RCC 7860 (cell line): ENCODE data around the gene MBP.

ENCODE experiments used
- DNase-seq: peaks from one replicate; pipeline ENCODE4 v3.0.0-alpha.2; 2015; ENCODE audit warnings: low spot score
- FAIRE-seq: peaks from 2 replicates; lab custom pipeline; 2012; peaks lifted over from hg19 to GRCh38; lab: Jason Lieb, UNC

Gene MBP

DNA sequence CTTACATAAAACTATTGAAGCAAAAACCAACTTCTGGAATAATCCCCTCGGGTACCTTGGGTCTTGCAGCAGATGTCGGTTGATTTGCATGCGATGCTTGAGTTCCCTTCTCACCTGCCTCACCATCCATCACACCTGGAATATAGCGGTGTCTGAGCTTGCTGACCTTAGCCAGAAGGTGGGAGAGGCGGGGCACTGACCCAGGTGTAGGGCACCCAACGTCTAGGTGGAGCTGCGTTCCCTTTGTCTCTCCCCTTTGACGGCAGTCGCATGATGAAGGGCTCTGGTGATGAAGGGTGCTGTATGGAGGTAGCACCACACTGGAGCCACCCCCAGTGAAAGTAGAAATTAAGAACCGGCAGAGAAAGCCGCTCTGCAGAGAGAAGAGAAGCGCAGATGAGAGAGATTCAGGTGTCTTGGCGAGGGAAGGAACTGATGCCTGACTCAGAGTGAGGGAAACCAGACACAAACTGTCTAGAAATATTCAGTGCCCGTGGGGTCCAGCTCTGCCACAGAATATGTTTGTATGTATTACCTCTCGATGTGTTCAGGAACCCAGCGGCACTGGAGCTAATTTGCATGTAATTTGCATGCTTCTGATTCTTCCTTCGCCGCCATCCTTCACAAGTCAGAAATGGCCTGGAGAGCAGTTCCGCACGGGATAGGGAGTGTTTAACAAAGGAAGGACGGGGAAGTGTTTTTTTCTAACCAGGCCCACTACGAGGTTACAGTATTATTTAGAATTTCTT lies 19.4 kb upstream of the MBP start:
- DNase-seq, result no peak
- FAIRE-seq, result no peak

- FAIRE-seq (no peak), DNase-seq (no peak)
These were observed 18.6 kb upstream of the MBP start for GRCh38 chr18:77151033-77151771.

DNA sequence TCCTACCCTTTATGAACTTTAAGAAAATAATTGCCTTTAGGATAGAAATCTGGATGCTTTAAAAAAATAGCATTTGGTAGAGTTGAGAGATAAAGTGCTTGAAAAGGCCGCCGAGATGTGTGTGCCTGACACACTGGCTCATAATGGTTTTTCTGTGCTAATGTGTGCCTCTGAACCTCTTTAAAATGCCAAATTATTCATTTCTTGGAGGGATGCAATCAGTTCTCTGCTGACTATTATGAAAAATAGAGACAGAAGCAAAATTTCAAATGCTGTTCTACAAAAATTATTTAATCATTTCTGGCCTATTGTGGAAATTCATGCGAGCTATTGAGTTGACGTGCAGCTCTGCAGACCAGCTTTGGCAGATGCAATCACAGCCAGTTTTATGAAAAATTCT lies 18.0 kb upstream of the MBP start:
- DNase-seq (no peak), FAIRE-seq (no peak)

- FAIRE-seq (no peak), DNase-seq (no peak)
These were observed 15.7 kb upstream of the MBP start for GRCh38 chr18:77148289-77148688.

DNA sequence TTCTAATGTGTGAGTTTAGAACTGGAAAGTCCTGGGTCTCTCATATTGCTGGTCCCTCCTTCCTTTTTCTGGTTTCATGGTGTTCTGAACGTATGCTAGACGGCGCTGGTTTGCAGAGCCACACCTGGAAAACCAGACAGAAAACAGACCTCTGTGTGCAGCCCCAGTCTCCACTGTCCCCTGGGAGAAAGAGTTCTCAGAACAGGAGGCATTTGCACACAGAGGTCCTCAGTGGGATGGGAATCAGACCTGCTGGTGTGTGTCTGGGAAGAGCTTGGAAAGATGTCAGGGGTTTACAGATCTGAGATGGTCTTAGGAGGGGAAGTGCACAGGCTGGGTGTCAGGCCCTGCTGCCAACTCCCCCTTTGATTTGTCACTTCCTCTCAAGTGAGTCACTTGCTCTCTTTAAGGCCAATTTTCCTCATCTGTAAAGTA lies 14.9 kb upstream of the MBP start:
- FAIRE-seq (no peak), DNase-seq (no peak)

DNA sequence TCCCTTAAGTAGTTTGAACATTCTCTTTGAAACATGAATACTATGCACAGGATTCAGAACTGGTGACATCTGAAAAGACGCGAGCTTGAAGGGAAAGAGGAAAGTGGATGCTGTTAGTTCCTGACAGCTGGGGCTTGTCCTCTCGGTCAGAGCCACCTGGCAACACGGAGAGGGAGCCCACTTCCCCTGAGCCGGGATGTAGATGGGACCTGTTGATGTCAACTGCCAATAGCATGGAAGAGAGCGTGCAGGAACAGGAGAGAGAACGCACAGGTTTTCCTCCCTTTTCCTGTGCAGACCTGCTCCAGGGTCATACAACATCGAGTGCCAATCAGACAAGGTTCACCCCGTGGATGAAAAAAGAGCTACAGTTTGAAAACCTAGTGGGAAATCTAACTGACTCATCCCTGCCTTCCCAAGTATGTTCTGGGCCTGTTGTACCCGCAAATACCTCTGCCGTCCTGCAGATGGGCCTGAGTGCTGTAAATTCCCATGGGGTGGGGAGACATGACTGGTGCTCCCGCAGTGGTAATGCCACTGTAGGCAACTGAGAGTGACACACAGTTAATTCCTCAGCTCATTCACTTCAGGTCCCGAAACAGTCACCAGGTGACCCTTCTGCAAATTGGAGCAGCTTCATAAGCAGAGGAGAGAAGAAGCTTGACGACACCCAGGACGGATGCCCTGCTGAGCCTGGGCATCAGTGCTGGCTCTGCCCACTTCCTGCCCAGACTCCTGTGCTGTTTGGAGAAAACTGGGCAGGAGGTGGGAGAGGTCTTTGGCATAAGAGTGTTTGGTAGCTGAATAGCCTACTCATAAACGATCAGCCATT lies 13.9 kb upstream of the MBP start:
- no peak for FAIRE-seq
- no peak for DNase-seq

- DNase-seq (no peak), FAIRE-seq (no peak)
These were observed 12.8 kb upstream of the MBP start for GRCh38 chr18:77145364-77145901.

DNA sequence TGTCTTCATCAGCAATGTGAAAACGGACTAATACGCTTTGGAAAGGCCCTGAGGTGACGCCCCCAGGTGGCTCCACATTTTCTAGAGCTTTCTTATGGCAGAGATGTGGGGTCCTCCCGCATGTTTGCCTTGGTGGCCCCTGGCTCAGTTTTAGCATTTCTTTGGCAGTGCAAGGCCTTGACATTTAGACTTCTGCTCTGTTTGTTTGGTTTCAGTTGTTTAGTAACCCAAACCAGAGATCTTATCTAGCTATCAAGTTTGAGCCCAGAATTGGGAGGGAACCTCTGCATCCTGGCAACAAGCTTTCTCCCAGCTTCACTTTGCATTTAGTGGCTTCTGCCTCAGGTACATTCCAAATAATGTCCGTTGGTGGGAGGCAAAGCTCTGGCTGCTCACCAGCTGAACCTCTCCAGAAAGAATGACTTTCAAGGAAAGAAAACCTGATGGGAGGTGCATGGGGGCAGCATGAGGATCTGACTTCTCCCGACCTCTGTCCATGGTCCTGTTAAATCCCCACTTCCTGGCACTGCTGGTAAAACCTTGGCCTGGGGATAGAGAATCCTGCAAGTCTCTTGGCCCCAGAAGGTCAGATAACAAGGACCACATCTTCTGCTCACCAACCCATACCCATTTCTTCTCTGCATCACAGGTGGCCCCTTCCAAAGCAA lies 12.0 kb upstream of the MBP start:
- DNase-seq (no peak), FAIRE-seq (no peak)

GRCh38 chr18:77144046-77144445 lies 11.5 kb upstream of the MBP start:
- no peak for FAIRE-seq
- DNase-seq, result no peak

- FAIRE-seq, result no peak
- DNase-seq, result no peak
These were observed 10.6 kb upstream of the MBP start for GRCh38 chr18:77143196-77143595.

DNA sequence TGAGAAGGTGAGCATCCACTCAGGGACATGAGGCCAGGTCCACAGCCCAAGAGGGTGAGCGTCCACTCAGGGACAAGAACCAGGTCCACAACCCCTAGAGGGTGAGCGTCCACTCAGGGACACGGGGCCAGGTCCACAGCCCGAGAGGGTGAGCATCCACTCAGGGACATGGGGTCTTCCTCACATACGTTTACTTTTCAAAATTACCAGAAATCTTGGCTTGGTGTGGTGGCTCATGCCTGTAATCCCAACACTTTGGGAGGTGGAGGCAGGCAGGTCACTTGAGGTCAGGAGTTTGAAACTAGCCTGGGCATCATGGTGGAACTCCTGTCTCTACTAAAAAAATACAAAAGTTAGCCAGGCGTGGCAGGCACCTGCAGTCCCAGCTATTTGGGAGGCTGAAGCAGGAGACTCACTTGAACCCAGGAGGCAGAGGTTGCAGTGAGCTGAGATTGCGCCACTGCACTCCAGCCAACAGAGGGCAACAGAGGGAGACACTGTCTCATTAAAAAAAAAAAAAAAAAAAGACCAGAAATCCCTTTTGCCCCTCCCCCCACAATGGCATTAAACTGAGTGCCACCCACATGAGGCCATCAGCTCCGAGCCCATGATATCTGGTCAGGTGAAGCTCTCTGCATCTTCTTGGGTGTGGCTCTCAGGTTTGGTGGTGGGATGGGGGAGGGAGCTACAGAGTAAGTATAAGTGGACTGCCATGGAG lies 9.0 kb upstream of the MBP start:
- DNase-seq (no peak), FAIRE-seq (no peak)

GRCh38 chr18:77140439-77141109 lies 8.0 kb upstream of the MBP start:
- DNase-seq (no peak), FAIRE-seq (no peak)

- FAIRE-seq (no peak), DNase-seq (no peak)
These were observed 7.4 kb upstream of the MBP start for GRCh38 chr18:77140030-77140429.

DNA sequence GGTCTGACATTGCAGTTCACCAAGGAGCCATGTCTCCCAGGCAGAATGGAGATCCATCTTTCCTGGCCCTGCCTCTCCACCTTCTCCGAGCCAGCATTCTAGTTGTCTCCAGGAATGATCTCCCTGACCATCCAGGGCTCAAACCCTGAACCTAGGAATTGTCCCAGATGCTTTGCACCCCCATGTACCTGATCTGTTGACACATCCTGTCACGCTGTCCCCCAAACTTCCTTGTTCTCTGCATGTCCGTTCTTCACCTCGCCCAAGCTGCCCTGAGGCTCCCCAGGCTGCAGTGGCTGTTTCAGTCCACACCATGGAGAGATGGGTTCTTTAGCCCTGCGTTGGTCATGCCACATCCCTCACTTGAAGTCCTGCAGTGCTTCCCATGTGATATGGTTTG lies 7.0 kb upstream of the MBP start:
- no peak for FAIRE-seq
- DNase-seq, result no peak

DNA sequence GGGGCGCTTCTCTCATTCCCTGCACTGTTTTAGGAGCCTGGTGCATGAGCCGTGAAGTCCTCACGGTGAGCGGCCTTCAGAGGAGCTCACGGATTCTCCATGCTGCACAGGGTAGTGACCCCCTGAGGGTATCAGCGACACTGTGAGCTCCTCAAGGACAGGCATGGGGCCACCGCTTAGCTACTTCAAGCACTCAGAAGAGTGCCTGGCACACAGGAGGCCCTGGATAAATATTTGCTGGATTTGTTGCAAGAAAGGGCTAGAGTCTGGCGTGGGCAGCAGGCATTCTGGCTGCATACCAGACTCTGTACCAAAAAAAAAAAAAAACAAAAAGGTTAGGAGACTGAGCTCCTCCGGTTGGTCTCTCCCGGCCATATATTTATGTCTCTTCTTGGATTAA lies 5.7 kb upstream of the MBP start:
- no peak for FAIRE-seq
- DNase-seq, result no peak

DNA sequence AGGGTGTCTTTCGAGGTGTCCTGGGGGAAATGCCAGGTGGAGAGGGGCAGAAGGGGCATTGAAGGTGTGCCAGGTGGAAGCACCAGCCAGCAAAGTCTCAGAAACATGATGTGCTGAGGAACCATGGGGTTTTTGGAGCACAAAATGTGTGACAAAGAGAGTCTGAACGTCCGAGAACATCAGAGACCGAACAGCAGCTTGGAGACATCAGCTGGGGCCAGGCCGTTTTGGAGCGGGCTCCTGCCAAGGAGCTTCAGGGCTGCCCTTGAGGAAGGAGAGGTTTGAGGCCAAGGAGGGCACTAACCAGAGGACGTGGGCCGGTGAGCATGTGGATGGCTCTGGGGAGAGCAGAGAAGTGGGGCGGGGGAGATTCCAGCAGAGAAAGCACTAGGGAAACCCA lies 5.3 kb upstream of the MBP start:
- DNase-seq, result no peak
- FAIRE-seq, result no peak

DNA sequence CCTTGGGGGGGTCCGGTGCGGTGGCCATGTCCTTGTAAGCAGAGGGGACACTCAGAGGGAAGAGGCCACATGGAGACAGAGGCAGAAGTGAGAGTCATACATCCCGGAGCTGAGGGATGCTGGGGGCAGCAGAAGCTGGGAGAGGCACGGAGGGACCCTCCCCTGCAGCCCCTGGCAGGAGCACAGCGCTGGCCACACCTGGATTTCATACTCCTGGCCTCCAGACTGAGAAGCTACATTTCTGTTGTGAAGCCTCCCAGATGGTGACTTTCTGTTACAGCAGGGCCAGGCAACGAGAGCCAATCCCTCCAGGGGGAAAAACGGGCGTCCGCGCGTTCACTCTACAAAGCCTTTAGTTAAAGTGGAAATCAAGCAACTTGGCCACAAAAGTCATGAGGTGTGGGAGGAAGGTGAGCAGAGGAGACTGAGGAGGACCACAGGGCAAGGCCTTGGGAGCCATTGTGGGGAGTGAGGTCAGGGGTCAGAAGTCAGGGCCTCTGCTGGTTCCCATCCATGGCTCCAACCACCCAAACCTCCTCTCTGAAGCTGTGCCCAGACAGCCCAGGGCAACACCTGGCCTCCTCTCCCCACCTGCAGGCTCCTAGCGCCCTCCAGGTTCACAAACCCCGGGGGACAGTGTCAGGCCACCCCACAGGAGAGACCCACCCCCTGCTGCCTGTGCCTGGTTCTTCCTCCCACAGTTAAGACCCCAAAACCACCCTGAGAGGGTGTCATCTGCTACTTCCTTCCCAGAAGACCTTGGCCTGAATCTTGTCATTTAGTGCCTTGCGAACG lies 4.5 kb upstream of the MBP start:
- no peak for FAIRE-seq
- no peak for DNase-seq

GRCh38 chr18:77136076-77136718 lies 3.6 kb upstream of the MBP start:
- FAIRE-seq (no peak), DNase-seq (no peak)
